DOHH2 (cell line): ENCODE results near the gene HOXD8.

Experiments
- CTCF ChIP-seq: fragments of 200-600 bp; sonication (generic); IDR thresholded peaks from one replicate; pipeline ENCODE4 v1.5.1; 2014; ENCODE audit warnings: antibody characterized with exemption, mild to moderate bottlenecking, low read depth, low read length; ENCODE audit not compliant: poor library complexity, severe bottlenecking
- EZH2phosphoT487 ChIP-seq: fragments of 200-600 bp; sonication (generic); IDR thresholded peaks from 2 replicates; pipeline ENCODE4 v1.6.1; 2017; ENCODE audit warnings: borderline replicate concordance, mild to moderate bottlenecking, antibody characterized with exemption, low read length, moderate library complexity, mixed read lengths

- TF ChIP-seq CTCF (no peak), EZH2phosphoT487 (no peak)
Measured at GRCh38 chr2:176163672-176164056, 34.2 kb downstream of the HOXD8 start.
